HUES48 (cell line): ENCODE results near the gene LRRC8E.

Source experiments
- H3K27ac ChIP-seq: one replicate; pipeline ENCODE4 v1.7.0; 2013; ENCODE audit warnings: low read depth, low read length, inconsistent platforms
- H3K27me3 ChIP-seq: 2 replicates; pipeline ENCODE4 v1.6.1; 2013; ENCODE audit warnings: mild to moderate bottlenecking, low read length; ENCODE audit not compliant: control insufficient read depth, insufficient read depth
- H3K36me3 ChIP-seq: 2 replicates; pipeline ENCODE4 v1.6.1; 2013; ENCODE audit warnings: low read length; ENCODE audit not compliant: control insufficient read depth, insufficient read depth
- H3K4me1 ChIP-seq: 2 replicates; pipeline ENCODE4 v1.6.1; 2013; ENCODE audit warnings: mild to moderate bottlenecking, low read length; ENCODE audit not compliant: control insufficient read depth, insufficient read depth
- H3K4me3 ChIP-seq: 2 replicates; pipeline ENCODE4 v1.5.1; 2013; ENCODE audit warnings: mild to moderate bottlenecking, low read depth, low read length
- H3K9ac ChIP-seq: 2 replicates; pipeline ENCODE4 v1.6.1; 2013; ENCODE audit warnings: mild to moderate bottlenecking, low read depth, low read length, moderate library complexity
- H3K9me3 ChIP-seq: 2 replicates; pipeline ENCODE4 v1.6.1; 2013; ENCODE audit warnings: low read length; ENCODE audit not compliant: control insufficient read depth, insufficient read depth

The LRRC8E gene

GRCh38 chr19:7918615-7919421 lies 30.5 kb downstream of the LRRC8E start:
- Histone ChIP-seq H3K9ac (no peak overlapping the region), H3K4me3 (no peak overlapping the region), H3K27ac (no peak overlapping the region), H3K36me3 (peaks cover 11% of the 10 kb centered on the region; the same call in 1 of the 2 replicates), H3K4me1 (peaks cover 5% of the 10 kb centered on the region; the same call in 1 of the 2 replicates), H3K9me3 (no peaks in the 10 kb centered on the region), H3K27me3 (peaks cover 44% of the 10 kb centered on the region)

- peak within 1 kb of the TSS; percentile 69 for H3K4me3 ChIP-seq
- peak within 1 kb of the TSS; percentile 19; the same call in 1 of the 2 replicates for H3K9ac ChIP-seq
- H3K27ac ChIP-seq, result peak within 1 kb of the TSS; percentile 82
- peaks cover 5% of the 10 kb centered on the region; the same call in 1 of the 2 replicates for H3K4me1 ChIP-seq
- peaks cover 11% of the 10 kb centered on the region; the same call in 1 of the 2 replicates for H3K36me3 ChIP-seq
- peaks cover 41% of the 10 kb centered on the region for H3K27me3 ChIP-seq
- H3K9me3 ChIP-seq, result no peaks in the 10 kb centered on the region
Measured at GRCh38 chr19:7919610-7920518, 31.6 kb downstream of the LRRC8E start, which contains the start of gene SNAPC2. Gene SNAPC2 (plus strand): TSS chr19:7920338. CDS start chr19:7920367, 29 bp downstream.

GRCh38 chr19:7920519-7921301 lies 32.4 kb downstream of the LRRC8E start:
- Histone ChIP-seq H3K4me3 (peak overlapping the region; percentile 69), H3K27me3 (peaks cover 32% of the 10 kb centered on the region), H3K9ac (peak overlapping the region; percentile 19; the same call in 1 of the 2 replicates), H3K36me3 (peaks cover 11% of the 10 kb centered on the region; the same call in 1 of the 2 replicates), H3K27ac (peak overlapping the region; percentile 82), H3K4me1 (peaks cover 5% of the 10 kb centered on the region; the same call in 1 of the 2 replicates), H3K9me3 (no peaks in the 10 kb centered on the region)

DNA sequence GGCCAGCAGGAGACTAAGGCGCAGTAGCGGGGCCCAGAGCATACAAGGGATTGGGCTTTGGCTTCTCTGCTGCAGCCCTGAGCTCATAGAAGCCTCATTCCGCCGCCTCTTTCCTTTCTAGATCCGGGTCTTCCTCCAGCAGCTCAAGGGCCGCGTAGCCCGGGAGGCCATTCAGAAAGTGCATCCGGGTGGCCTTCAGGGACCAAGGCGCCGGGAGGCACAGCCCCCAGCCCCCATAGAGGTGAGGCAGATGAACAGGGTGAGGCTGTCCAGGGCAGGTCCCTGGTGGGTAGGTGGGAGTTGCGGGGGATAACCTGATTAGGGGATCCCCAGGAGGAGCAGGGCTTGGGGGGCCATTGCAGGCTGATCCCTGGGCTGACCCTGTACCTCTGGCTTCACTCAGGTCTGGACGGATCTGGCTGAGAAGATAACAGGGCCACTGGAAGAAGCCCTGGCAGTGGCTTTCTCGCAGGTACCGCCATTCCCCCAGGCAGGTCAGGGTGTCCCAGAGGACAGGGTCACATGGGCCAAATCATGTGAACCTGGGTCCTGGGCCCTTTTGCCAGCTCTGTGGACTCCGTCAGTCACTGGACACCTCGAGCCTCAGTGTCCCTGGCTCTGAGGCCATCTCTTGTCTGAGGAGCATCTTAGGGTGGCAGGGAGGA lies 33.1 kb downstream of the LRRC8E start:
- H3K27me3 ChIP-seq, result peaks cover 25% of the 10 kb centered on the region
- peak overlapping the region; percentile 64 for H3K4me3 ChIP-seq
- H3K9me3 ChIP-seq, result no peaks in the 10 kb centered on the region
- 0 out of 2 replicates have a peak, but pooled peaks cover 8% of the 10 kb centered on the region for H3K4me1 ChIP-seq
- H3K9ac ChIP-seq, result no peak overlapping the region
- H3K27ac ChIP-seq, result peak overlapping the region; percentile 16
- peaks cover 11% of the 10 kb centered on the region; the same call in 1 of the 2 replicates for H3K36me3 ChIP-seq

DNA sequence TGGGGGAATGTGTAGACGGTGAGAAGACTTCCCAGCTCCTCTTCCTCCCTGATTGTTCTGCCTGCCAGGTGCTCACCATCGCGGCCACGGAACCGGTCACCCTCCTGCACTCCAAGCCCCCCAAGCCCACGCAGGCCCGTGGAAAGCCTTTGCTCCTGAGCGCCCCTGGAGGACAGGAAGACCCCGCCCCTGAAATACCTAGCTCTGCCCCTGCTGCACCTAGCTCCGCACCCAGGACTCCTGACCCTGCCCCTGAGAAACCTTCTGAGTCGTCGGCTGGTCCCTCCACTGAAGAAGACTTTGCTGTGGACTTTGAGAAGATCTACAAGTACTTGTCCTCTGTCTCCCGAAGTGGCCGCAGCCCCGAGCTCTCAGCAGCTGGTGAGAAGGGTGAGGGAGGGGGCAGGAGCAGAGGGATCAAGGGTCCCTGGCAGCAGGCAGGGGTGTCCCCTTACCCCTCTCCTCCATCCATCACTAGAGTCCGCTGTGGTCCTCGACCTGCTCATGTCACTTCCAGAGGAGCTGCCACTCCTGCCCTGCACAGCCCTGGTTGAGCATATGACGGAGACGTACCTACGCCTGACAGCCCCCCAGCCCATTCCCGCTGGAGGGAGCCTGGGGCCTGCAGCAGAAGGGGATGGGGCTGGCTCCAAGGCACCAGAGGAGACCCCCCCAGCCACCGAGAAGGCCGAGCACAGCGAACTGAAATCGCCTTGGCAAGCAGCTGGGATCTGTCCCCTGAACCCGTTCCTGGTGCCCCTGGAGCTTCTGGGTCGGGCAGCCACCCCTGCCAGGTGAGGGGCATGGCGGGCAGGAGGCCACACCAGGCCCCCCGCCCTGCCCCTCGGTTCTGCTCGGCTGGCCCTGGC lies 33.9 kb downstream of the LRRC8E start:
- Histone ChIP-seq H3K4me3 (no peak overlapping the region), H3K36me3 (peaks cover 11% of the 10 kb centered on the region; the same call in 1 of the 2 replicates), H3K27me3 (peaks cover 18% of the 10 kb centered on the region), H3K4me1 (0 out of 2 replicates have a peak, but pooled peaks cover 8% of the 10 kb centered on the region), H3K9me3 (no peaks in the 10 kb centered on the region), H3K9ac (no peak overlapping the region), H3K27ac (no peak overlapping the region)

DNA sequence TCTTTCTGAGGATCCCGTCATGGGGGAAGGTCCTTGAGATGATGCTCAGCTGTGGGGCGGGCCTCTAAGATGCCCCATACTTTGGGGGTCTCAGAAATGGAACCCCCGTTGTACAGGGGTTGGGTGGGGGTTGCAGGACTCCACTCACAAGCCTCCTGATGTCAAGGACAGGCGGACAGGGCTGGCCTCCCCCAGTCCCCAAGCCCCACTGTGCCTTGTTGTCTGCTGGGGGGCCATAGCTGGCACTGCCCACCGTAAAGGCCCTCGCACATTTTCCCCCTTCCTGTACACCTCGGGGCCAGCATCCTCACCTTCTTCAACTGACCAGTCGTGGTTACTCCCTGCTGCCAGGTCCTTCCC lies 34.5 kb downstream of the LRRC8E start:
- peaks cover 12% of the 10 kb centered on the region for H3K27me3 ChIP-seq
- no peak overlapping the region for H3K9ac ChIP-seq
- H3K4me1 ChIP-seq, result 0 out of 2 replicates have a peak, but pooled peaks cover 8% of the 10 kb centered on the region
- no peak overlapping the region for H3K27ac ChIP-seq
- no peaks in the 10 kb centered on the region for H3K9me3 ChIP-seq
- no peak overlapping the region for H3K4me3 ChIP-seq
- peaks cover 11% of the 10 kb centered on the region; the same call in 1 of the 2 replicates for H3K36me3 ChIP-seq

DNA sequence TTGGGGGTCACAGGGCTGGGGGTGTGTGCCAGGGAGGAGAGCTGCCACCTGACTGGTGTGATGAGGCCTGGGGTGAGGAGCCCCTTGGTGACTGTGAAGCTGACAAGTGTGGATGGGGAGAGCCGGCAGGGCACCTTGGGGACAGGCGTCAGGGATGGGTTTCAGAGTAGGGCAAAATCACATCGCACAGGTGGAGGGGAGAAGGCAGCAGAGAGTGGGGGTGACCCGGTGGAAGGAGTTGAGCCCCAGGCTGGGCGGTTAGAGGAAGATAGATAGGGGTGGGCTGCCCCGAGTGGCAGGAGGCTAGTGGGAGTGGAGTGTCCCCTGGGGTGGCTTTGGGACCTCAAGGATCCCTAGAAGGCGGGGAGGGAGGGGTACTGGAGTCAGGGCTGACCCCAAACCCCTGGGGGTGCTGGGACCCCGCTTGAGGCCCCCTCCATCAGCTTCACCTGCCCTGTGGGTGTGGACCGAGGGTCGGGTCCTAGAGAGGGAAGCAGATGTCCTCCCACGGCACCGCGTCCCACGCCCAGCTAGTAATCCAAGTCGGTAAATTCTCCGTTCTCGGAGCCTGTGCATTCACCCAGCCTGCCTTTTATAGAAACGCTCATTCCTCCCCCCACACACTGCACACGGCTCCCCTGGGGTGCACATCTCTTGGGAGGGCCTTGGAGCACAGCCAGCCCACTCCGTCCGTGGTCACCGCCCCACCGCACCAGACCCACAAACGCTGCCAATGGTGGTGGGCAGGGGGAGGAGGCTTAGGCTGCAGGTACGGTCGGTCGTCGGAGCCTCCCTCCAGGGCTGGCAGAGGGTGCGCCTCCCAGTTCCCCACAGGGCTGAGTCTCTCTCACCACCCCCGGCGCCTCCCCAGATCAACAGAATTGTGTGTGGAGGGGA lies 35.2 kb downstream of the LRRC8E start:
- H3K27me3 ChIP-seq, result peaks cover 5% of the 10 kb centered on the region
- H3K9ac ChIP-seq, result no peak overlapping the region
- no peak overlapping the region for H3K27ac ChIP-seq
- H3K9me3 ChIP-seq, result no peaks in the 10 kb centered on the region
- no peak overlapping the region for H3K4me3 ChIP-seq
- H3K4me1 ChIP-seq, result 0 out of 2 replicates have a peak, but pooled peaks cover 8% of the 10 kb centered on the region
- peaks cover 11% of the 10 kb centered on the region; the same call in 1 of the 2 replicates for H3K36me3 ChIP-seq

- no peak overlapping the region for H3K4me3 ChIP-seq
- H3K27ac ChIP-seq, result no peak overlapping the region
- H3K9me3 ChIP-seq, result no peaks in the 10 kb centered on the region
- H3K9ac ChIP-seq, result no peak overlapping the region
- H3K27me3 ChIP-seq, result no peaks in the 10 kb centered on the region
- peaks cover 8% of the 10 kb centered on the region; the same call in 1 of the 2 replicates for H3K4me1 ChIP-seq
- H3K36me3 ChIP-seq, result peaks cover 13% of the 10 kb centered on the region; the same call in 1 of the 2 replicates
Measured at GRCh38 chr19:7924241-7924640, 35.9 kb downstream of the LRRC8E start.
